Measurements from ENCODE around the gene C3.
A peak's percentile ranks its signal among the peaks of the same experiment; 100 is the strongest.

GRCh38 chr19:6736917-6737283, 16.4 kb upstream of the C3 start:
- TF ChIP-seq, protein P1, sequence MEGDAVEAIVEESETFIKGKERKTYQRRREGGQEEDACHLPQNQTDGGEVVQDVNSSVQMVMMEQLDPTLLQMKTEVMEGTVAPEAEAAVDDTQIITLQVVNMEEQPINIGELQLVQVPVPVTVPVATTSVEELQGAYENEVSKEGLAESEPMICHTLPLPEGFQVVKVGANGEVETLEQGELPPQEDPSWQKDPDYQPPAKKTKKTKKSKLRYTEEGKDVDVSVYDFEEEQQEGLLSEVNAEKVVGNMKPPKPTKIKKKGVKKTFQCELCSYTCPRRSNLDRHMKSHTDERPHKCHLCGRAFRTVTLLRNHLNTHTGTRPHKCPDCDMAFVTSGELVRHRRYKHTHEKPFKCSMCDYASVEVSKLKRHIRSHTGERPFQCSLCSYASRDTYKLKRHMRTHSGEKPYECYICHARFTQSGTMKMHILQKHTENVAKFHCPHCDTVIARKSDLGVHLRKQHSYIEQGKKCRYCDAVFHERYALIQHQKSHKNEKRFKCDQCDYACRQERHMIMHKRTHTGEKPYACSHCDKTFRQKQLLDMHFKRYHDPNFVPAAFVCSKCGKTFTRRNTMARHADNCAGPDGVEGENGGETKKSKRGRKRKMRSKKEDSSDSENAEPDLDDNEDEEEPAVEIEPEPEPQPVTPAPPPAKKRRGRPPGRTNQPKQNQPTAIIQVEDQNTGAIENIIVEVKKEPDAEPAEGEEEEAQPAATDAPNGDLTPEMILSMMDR (IDR thresholded peaks at IDR 0.05; ENCODE audit: low read depth, low read length), result peak; percentile 31; the same call in 1 of the 2 replicates
- TF ChIP-seq EZH2phosphoT487 (IDR thresholded peaks at IDR 0.05; ENCODE audit: low read depth), result no peak
